ENCODE measurements around the gene GGTLC2. TPM values are rescaled to one million over a fixed set of nuclear protein-coding genes. Genes with fewer than 3 reads are reported as not detected.
A peak's percentile ranks its signal among the peaks of the same experiment; 100 is the strongest.
"Not testable (repeated sequence)": the region's sequence is repeated elsewhere in the genome, so short reads cannot be mapped to it uniquely, and the experiment has no call there.

The GGTLC2 gene
- total and polyA plus RNA-seq, 2 donors, result 0.07 TPM; not detected in 1

DNA sequence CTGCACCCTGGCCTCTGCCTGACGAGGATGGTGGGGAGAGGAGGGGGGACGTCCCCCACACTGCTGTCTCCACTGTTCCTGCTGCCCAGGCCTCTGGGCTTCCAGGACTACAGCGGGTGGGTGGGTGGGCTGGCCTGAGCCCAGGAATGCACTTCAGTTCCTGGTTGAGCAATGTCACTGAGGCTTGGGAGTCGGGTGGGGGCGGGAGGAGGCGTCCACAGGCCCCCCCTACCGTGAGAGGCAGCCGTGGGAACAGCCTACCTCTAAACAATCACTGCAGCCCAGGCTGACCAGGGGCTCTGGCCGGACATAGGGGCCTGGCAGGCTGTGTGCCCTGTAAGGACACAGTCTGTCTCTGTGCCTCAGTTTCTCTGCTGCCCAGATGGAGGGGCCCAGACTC is 6.0 kb downstream of the GGTLC2 start:
- not testable (repeated sequence) for H3K27me3 ChIP-seq (ENCODE audit: control insufficient read depth in 2 of 2, insufficient read depth in 1 of 2, low read length in 1 of 2); DNase-seq (ENCODE audit: low read depth in 6 of 9, low spot score in 9 of 9); H3K9me3 ChIP-seq (ENCODE audit: control insufficient read depth in 2 of 2, insufficient read depth in 1 of 2, low read length in 1 of 2); H3K36me3 ChIP-seq (ENCODE audit: control insufficient read depth in 2 of 2, insufficient read depth in 2 of 2, low read length in 1 of 2); H3K27ac ChIP-seq (ENCODE audit: low read depth in 1 of 2, low read length in 1 of 2); H3K4me3 ChIP-seq (ENCODE audit: low read length in 2 of 2)
- peaks cover 5 to 20% of the 10 kb centered on the region in 2 donors for H3K4me1 ChIP-seq (ENCODE audit: control insufficient read depth in 2 of 2, insufficient read depth in 2 of 2, low read length in 2 of 2)
- 94% methylated on average over 7 of the region's 9 CpGs for WGBS

- H3K27ac ChIP-seq (ENCODE audit: low read depth in 1 of 2, low read length in 1 of 2); DNase-seq (ENCODE audit: low read depth in 6 of 9, low spot score in 9 of 9): not testable (repeated sequence)
- WGBS, result 89% methylated on average over 7 of the region's 8 CpGs
Measured at GRCh38 chr22:22650803-22651515, 6.5 kb downstream of the GGTLC2 start.

DNA sequence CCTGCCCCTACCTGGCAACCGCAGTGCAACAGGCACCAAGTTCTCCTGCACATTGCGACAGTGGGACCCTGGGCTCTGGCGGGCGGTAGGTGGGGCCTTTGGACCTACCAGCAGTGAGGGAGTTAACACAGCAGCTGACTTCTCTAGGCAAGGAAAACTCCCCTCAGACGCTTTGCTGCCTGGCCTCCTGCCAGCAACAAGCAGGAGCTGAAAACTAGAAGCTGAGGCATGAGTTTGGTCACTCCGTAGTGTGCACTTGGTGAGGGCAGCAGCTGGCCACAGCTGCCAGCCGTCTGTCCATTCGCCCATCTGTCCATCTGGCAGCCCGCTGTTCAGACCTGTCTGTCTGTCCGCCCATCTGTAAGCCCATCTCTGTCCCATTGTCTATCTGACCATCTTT is 7.2 kb downstream of the GGTLC2 start:
- 60% methylated on average over 10 of the region's 10 CpGs for WGBS
- not testable (repeated sequence) for H3K36me3 ChIP-seq (ENCODE audit: control insufficient read depth in 2 of 2, insufficient read depth in 2 of 2, low read length in 1 of 2); H3K9me3 ChIP-seq (ENCODE audit: control insufficient read depth in 2 of 2, insufficient read depth in 1 of 2, low read length in 1 of 2); H3K27ac ChIP-seq (ENCODE audit: low read depth in 1 of 2, low read length in 1 of 2); DNase-seq (ENCODE audit: low read depth in 6 of 9, low spot score in 9 of 9); H3K27me3 ChIP-seq (ENCODE audit: control insufficient read depth in 2 of 2, insufficient read depth in 1 of 2, low read length in 1 of 2); H3K4me3 ChIP-seq (ENCODE audit: low read length in 2 of 2)
- H3K4me1 ChIP-seq (ENCODE audit: control insufficient read depth in 2 of 2, insufficient read depth in 2 of 2, low read length in 2 of 2), result peaks cover 5 to 20% of the 10 kb centered on the region in 2 donors

More at GRCh38 chr22:22650803-22651515, 6.5 kb downstream of the GGTLC2 start:
- not testable (repeated sequence) for H3K36me3 ChIP-seq (ENCODE audit: control insufficient read depth in 2 of 2, insufficient read depth in 2 of 2, low read length in 1 of 2); H3K4me3 ChIP-seq (ENCODE audit: low read length in 2 of 2); H3K9me3 ChIP-seq (ENCODE audit: control insufficient read depth in 2 of 2, insufficient read depth in 1 of 2, low read length in 1 of 2); H3K27me3 ChIP-seq (ENCODE audit: control insufficient read depth in 2 of 2, insufficient read depth in 1 of 2, low read length in 1 of 2)
- peaks cover 5 to 20% of the 10 kb centered on the region in 2 donors for H3K4me1 ChIP-seq (ENCODE audit: control insufficient read depth in 2 of 2, insufficient read depth in 2 of 2, low read length in 2 of 2)

- WGBS, result 84% methylated on average over 12 of the region's 12 CpGs
- H3K27me3 ChIP-seq (ENCODE audit: control insufficient read depth in 2 of 2, insufficient read depth in 1 of 2, low read length in 1 of 2); DNase-seq (ENCODE audit: low read depth in 6 of 9, low spot score in 9 of 9): not testable (repeated sequence)
Measured at GRCh38 chr22:22652102-22652501, 7.7 kb downstream of the GGTLC2 start.

DNA sequence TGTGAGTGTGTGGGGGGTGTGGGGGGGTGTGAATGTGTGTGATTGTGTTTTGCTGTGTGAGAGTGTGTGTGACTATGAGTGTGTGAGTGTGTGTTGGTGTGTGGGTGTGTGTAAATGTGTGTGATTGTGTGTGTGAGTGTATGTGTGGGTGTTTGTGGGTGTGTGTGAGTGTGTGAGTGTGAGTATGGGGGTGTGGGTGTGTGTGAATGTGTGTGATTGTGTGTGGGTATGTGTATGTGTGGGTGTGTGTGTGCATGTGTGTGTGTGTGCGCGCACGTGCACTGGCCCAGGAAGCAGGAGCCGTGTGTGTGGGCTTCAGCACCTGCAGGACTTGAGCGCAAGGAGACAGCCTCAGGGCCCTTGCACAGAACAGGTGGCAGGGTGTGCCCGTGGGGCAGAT is 8.2 kb downstream of the GGTLC2 start:
- H3K36me3 ChIP-seq (ENCODE audit: control insufficient read depth in 2 of 2, insufficient read depth in 2 of 2, low read length in 1 of 2), result not testable (repeated sequence)

More at GRCh38 chr22:22652102-22652501, 7.7 kb downstream of the GGTLC2 start:
- peaks cover 5 to 20% of the 10 kb centered on the region in 2 donors for H3K4me1 ChIP-seq (ENCODE audit: control insufficient read depth in 2 of 2, insufficient read depth in 2 of 2, low read length in 2 of 2)
- not testable (repeated sequence) for H3K27ac ChIP-seq (ENCODE audit: low read depth in 1 of 2, low read length in 1 of 2); H3K36me3 ChIP-seq (ENCODE audit: control insufficient read depth in 2 of 2, insufficient read depth in 2 of 2, low read length in 1 of 2); H3K4me3 ChIP-seq (ENCODE audit: low read length in 2 of 2); H3K9me3 ChIP-seq (ENCODE audit: control insufficient read depth in 2 of 2, insufficient read depth in 1 of 2, low read length in 1 of 2)

GRCh38 chr22:22653677-22654381 is 9.4 kb downstream of the GGTLC2 start:
- not testable (repeated sequence) for H3K4me3 ChIP-seq (ENCODE audit: low read length in 2 of 2); H3K9me3 ChIP-seq (ENCODE audit: control insufficient read depth in 2 of 2, insufficient read depth in 1 of 2, low read length in 1 of 2); H3K27ac ChIP-seq (ENCODE audit: low read depth in 1 of 2, low read length in 1 of 2); H3K27me3 ChIP-seq (ENCODE audit: control insufficient read depth in 2 of 2, insufficient read depth in 1 of 2, low read length in 1 of 2); H3K36me3 ChIP-seq (ENCODE audit: control insufficient read depth in 2 of 2, insufficient read depth in 2 of 2, low read length in 1 of 2)
- H3K4me1 ChIP-seq (ENCODE audit: control insufficient read depth in 2 of 2, insufficient read depth in 2 of 2, low read length in 2 of 2), result peaks cover 5 to 20% of the 10 kb centered on the region in 2 donors
- 18% methylated on average over 7 of the region's 13 CpGs for WGBS
- DNase-seq (ENCODE audit: low read depth in 6 of 9, low spot score in 9 of 9), result peak in 5 of 9 donors; percentile 7 to 47 (median 34)

More for the DNA sequence above, 8.2 kb downstream of the GGTLC2 start:
- not testable (repeated sequence) for H3K27me3 ChIP-seq (ENCODE audit: control insufficient read depth in 2 of 2, insufficient read depth in 1 of 2, low read length in 1 of 2); H3K4me3 ChIP-seq (ENCODE audit: low read length in 2 of 2); H3K9me3 ChIP-seq (ENCODE audit: control insufficient read depth in 2 of 2, insufficient read depth in 1 of 2, low read length in 1 of 2); DNase-seq (ENCODE audit: low read depth in 6 of 9, low spot score in 9 of 9); H3K27ac ChIP-seq (ENCODE audit: low read depth in 1 of 2, low read length in 1 of 2)
- WGBS, result 68% methylated on average over 6 of the region's 6 CpGs
- H3K4me1 ChIP-seq (ENCODE audit: control insufficient read depth in 2 of 2, insufficient read depth in 2 of 2, low read length in 2 of 2), result peaks cover 5 to 20% of the 10 kb centered on the region in 2 donors

DNA sequence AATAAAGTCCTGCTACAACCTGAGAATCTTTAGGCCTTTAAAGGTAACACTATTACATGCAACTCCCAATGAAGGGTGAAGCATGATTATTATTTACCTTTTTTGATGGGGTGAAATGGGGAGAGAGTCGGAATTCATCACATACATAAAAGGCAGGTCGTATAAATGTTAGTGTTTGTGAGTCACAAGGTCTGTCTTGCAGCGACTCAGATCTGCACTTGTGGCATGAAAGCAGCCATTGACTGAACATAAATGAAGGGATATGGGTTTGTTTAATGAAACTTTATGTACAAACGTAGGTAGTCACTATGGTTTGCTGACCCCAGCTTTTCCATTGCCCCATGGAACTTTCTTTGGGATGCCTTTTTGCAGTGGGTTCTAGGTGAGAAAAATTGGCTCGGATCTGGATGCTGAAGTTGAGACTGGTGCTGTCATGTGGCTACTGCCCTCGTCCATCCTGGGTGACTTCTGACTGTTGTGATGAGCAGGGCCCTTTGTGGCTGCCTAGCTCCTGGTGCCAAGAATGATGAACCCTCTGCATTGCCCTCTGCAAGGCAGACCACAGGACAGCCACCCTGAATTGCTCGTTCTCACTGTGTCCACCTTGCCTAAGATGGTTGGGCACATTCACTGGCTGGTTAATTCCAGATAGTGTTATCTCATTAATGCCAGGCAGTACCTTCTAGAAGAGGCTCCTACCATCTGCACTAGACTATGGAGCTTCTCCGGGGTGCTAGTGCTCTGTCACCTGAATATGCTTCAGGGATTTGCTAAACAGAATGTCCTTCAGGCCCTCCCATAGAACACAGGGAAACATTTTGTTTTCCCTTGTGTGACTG is 11.3 kb downstream of the GGTLC2 start:
- Histone ChIP-seq H3K9me3 (ENCODE audit: control insufficient read depth in 2 of 2, insufficient read depth in 1 of 2, low read length in 1 of 2) (no peaks in the 10 kb centered on the region), H3K27ac (ENCODE audit: low read depth in 1 of 2, low read length in 1 of 2) (no peak overlapping the region), H3K36me3 (ENCODE audit: control insufficient read depth in 2 of 2, insufficient read depth in 2 of 2, low read length in 1 of 2) (no peaks in the 10 kb centered on the region), H3K4me1 (ENCODE audit: control insufficient read depth in 2 of 2, insufficient read depth in 2 of 2, low read length in 2 of 2) (peaks cover 5 to 20% of the 10 kb centered on the region in 2 donors), H3K4me3 (ENCODE audit: low read length in 2 of 2) (no peak overlapping the region), H3K27me3 (ENCODE audit: control insufficient read depth in 2 of 2, insufficient read depth in 1 of 2, low read length in 1 of 2) (no peaks in the 10 kb centered on the region)
- WGBS, result 97% methylated on average over 8 of the region's 8 CpGs
- no peak for DNase-seq (ENCODE audit: low read depth in 6 of 9, low spot score in 9 of 9)

DNA sequence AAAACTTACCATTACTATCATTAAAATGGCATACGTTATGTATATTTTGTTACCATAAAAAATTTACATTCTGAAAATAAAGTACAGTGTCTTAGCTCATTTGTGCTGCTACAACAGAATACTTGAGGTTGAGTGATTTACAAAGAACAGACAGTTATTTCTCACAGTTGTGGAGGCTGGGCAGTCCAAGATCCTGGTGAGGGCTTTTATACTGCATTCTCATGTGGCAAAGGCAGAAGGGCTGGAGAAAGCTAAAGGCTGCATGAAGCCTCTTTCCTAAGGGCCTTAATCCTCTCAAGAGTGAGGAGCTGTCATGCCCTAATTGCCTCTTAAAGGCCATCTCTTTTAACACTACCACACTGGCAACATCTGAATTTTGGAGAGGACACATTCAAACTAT is 13.3 kb downstream of the GGTLC2 start:
- H3K27me3 ChIP-seq (ENCODE audit: control insufficient read depth in 2 of 2, insufficient read depth in 1 of 2, low read length in 1 of 2), result no peaks in the 10 kb centered on the region
- 55% methylated on average over 1 of the region's 1 CpG for WGBS
- no peak for DNase-seq (ENCODE audit: low read depth in 6 of 9, low spot score in 9 of 9)

DNA sequence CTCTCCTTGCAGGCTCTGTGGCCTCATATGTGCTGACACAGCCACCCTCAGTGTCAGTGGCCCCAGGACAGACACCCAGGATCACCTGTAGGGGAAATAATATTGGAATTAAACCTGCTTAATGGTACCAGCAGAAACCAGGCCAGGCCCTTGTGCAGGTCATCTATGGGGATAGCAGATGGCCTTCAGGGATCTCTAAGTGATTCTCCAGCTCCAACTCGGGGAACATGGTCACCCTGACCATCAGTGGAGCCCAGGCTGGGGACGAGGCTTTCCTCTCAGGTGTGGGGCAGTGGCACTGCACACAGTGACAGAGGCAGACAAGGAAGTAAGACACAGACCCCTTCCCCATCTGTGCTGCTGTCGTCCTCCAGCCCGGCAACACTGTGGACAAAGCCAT is 16.9 kb downstream of the GGTLC2 start:
- 97% methylated on average over 4 of the region's 4 CpGs for WGBS
- Histone ChIP-seq H3K27ac (ENCODE audit: low read depth in 1 of 2, low read length in 1 of 2) (no peak overlapping the region), H3K4me3 (ENCODE audit: low read length in 2 of 2) (no peak overlapping the region), H3K36me3 (ENCODE audit: control insufficient read depth in 2 of 2, insufficient read depth in 2 of 2, low read length in 1 of 2) (no peaks in the 10 kb centered on the region), H3K9me3 (ENCODE audit: control insufficient read depth in 2 of 2, insufficient read depth in 1 of 2, low read length in 1 of 2) (no peaks in the 10 kb centered on the region), H3K4me1 (ENCODE audit: control insufficient read depth in 2 of 2, insufficient read depth in 2 of 2, low read length in 2 of 2) (no peaks in the 10 kb centered on the region), H3K27me3 (ENCODE audit: control insufficient read depth in 2 of 2, insufficient read depth in 1 of 2, low read length in 1 of 2) (no peaks in the 10 kb centered on the region)
- DNase-seq (ENCODE audit: low read depth in 6 of 9, low spot score in 9 of 9), result no peak

More for the DNA sequence above, 13.3 kb downstream of the GGTLC2 start:
- Histone ChIP-seq H3K9me3 (ENCODE audit: control insufficient read depth in 2 of 2, insufficient read depth in 1 of 2, low read length in 1 of 2) (no peaks in the 10 kb centered on the region), H3K36me3 (ENCODE audit: control insufficient read depth in 2 of 2, insufficient read depth in 2 of 2, low read length in 1 of 2) (no peaks in the 10 kb centered on the region), H3K27ac (ENCODE audit: low read depth in 1 of 2, low read length in 1 of 2) (no peak overlapping the region), H3K4me3 (ENCODE audit: low read length in 2 of 2) (no peak overlapping the region), H3K4me1 (ENCODE audit: control insufficient read depth in 2 of 2, insufficient read depth in 2 of 2, low read length in 2 of 2) (peaks cover 5 to 18% of the 10 kb centered on the region in 2 donors)
